Kidney (tissue), 14 donors: ENCODE measurements around the gene SMPD2. TPM values are rescaled to one million over a fixed set of nuclear protein-coding genes. Genes with fewer than 3 reads are reported as not detected.

ENCODE experiments used
- DNase-seq, 5 donors: peaks; one replicate each; pipeline ENCODE4 v3.0.0-alpha.2; 2013 to 2020
- FAIRE-seq: peaks from 2 replicates; lab custom pipeline; 2012; peaks lifted over from hg19 to GRCh38; lab: Jason Lieb, UNC
- H3K27ac ChIP-seq, 2 donors: one replicate each; pipeline ENCODE4 v1.7.0; 2013; ENCODE audit warnings: low read depth in 2 of 2, low read length in 2 of 2, inconsistent platforms in 1 of 2
- H3K27me3 ChIP-seq: one replicate; pipeline ENCODE4 v1.7.1; 2013; ENCODE audit warnings: low read length, inconsistent platforms; ENCODE audit not compliant: control insufficient read depth, insufficient read depth
- H3K36me3 ChIP-seq, 3 donors: one replicate each; pipeline versions ENCODE4 v1.7.0 to v1.7.1; 2013; ENCODE audit warnings: low read length in 3 of 3, control low read depth in 1 of 3, inconsistent platforms in 1 of 3; ENCODE audit not compliant: insufficient read depth in 3 of 3, control insufficient read depth in 2 of 3
- H3K4me1 ChIP-seq, 3 donors: one replicate each; pipeline versions ENCODE4 v1.7.0 to v1.7.1; 2013; ENCODE audit warnings: low read length in 3 of 3, inconsistent platforms in 1 of 3, low read depth in 1 of 3; ENCODE audit not compliant: control insufficient read depth in 2 of 3, insufficient read depth in 2 of 3
- H3K4me3 ChIP-seq, 3 donors: one replicate each; pipeline versions ENCODE4 v1.7.0 to v1.8.1; 2013; ENCODE audit warnings: low read length in 3 of 3, control low read depth in 1 of 3, inconsistent platforms in 1 of 3
- H3K9ac ChIP-seq, 3 donors: one replicate each; pipeline versions ENCODE4 v1.7.0 to v1.7.1; 2013; ENCODE audit warnings: low read length in 3 of 3, control low read depth in 1 of 3, inconsistent platforms in 1 of 3
- H3K9me3 ChIP-seq, 3 donors: one replicate each; pipeline versions ENCODE4 v1.7.0 to v1.7.1; 2013; ENCODE audit warnings: low read length in 3 of 3, control low read depth in 1 of 3, inconsistent platforms in 1 of 3; ENCODE audit not compliant: control insufficient read depth in 2 of 3, insufficient read depth in 1 of 3
- intact Hi-C: fragments of 100-400 bp; cut with DNase I; formaldehyde crosslinking; loops from one replicate; pipeline ENCODE4 v1.11.1; 2022
- polyA plus RNA-seq: library from polyadenylated mRNA; stranded (reverse); fragments of 350-450 nt; fragmentation: Illumina TruSeq; extraction: RNeasy Lipid Tissue Mini Kit (QIAGEN cat#74804); gene quantifications from one replicate; pipeline ENCODE4 v1.2.3, GENCODE V29; 2014; ENCODE audit warnings: low read depth, low replicate concordance; ENCODE audit not compliant: insufficient read depth
- total RNA-seq: library from RNA; stranded (reverse); fragmentation: NEBNext Ultra II Directional; extraction: Animal tissue kit (Norgen Biotek cat#: 25700); gene quantifications from one replicate; pipeline ENCODE4 v1.2.1, GENCODE V29; 2021
- TF ChIP-seq, protein P1 (sequence below): IDR thresholded peaks from 3 replicates; pipeline ENCODE4 v1.5.1; 2012; ENCODE audit warnings: mild to moderate bottlenecking, moderate library complexity, borderline replicate concordance; ENCODE audit not compliant: insufficient read depth; ENCODE audit errors: extremely low read depth
- donor health status: control.
- donor health status: control.
- donor health status: control.
- donor health status: control.
- donor health status: control.
- donor health status: DM: yes; HTN: yes; CAD: no.
- donor health status: Normal renal cell carcinoma (clear cell type).

SMPD2 gene
- total and polyA plus RNA-seq, 2 donors from 2014 or later: 14.7 to 17.4 TPM

- H3K36me3 ChIP-seq: peaks cover 0 to 3% (median 0%) of the 10 kb centered on the region in 3 donors
- peak overlapping the region in 2 of 3 donors; percentile 24 to 67 for H3K9ac ChIP-seq
- peak overlapping the region; percentile 38 to 67 (median 45) for H3K4me3 ChIP-seq
- H3K9me3 ChIP-seq: no peaks in the 10 kb centered on the region
- no peaks in the 10 kb centered on the region for H3K27me3 ChIP-seq
- peak in 1 of 5 donors; percentile 87 for DNase-seq
- peak overlapping the region; percentile 38 to 51 for H3K27ac ChIP-seq
- intact Hi-C loops: no loop called here
- TF ChIP-seq, protein P1, sequence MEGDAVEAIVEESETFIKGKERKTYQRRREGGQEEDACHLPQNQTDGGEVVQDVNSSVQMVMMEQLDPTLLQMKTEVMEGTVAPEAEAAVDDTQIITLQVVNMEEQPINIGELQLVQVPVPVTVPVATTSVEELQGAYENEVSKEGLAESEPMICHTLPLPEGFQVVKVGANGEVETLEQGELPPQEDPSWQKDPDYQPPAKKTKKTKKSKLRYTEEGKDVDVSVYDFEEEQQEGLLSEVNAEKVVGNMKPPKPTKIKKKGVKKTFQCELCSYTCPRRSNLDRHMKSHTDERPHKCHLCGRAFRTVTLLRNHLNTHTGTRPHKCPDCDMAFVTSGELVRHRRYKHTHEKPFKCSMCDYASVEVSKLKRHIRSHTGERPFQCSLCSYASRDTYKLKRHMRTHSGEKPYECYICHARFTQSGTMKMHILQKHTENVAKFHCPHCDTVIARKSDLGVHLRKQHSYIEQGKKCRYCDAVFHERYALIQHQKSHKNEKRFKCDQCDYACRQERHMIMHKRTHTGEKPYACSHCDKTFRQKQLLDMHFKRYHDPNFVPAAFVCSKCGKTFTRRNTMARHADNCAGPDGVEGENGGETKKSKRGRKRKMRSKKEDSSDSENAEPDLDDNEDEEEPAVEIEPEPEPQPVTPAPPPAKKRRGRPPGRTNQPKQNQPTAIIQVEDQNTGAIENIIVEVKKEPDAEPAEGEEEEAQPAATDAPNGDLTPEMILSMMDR: no peak
- FAIRE-seq: no peak
- H3K4me1 ChIP-seq: peaks cover 0 to 15% (median 11%) of the 10 kb centered on the region in 3 donors
Observed at GRCh38 chr6:109456111-109456583, 15.6 kb downstream of the SMPD2 start.

DNA sequence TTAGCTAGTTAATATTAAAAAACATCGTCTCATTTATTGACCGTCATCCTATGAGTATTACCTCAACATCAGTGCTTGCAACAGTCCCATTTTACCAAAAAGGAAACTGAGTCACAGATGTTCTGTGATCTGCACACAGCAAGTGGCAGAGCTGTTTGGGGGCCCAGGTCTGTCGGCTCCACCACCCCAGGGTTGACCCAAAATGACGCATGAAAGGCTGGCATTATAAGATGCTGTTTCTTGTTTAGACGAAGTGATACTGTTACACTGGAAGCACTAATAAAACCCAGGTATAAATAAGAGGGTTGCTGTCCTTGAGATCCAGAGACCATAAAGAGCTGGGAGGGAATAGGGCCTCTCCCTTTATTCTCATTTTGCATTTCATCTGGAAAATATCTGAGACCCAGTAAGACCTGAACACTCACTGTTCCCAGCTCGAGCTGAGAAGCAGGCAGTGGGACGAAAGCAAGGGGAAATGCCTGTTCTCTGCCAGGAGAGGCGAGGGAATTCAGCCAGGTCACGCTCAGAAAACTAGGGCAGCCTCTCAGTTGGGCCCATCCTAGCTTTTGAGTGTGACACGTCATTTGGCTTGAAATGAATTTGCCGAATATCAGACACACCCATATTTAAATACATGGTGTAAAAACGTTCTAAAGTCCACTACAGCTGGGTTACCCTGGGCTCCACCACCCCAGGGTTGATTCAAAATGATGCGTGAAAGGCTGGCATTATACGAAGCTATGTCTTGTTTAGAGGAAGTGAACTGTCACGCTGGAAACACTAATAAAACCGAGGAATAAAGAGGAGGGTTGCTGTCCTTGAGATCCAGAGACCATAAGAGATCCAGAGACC is 16.4 kb downstream of the SMPD2 start:
- peak overlapping the region in 2 of 3 donors; percentile 19 to 67 for H3K4me3 ChIP-seq
- FAIRE-seq: no peak
- no peaks in the 10 kb centered on the region for H3K9me3 ChIP-seq
- TF ChIP-seq, protein P1: no peak
- no peak overlapping the region for H3K9ac ChIP-seq
- H3K27ac ChIP-seq: peak overlapping the region; percentile 3 to 38
- peaks cover 0 to 2% (median 2%) of the 10 kb centered on the region in 3 donors for H3K36me3 ChIP-seq
- H3K4me1 ChIP-seq: peaks cover 0 to 15% (median 11%) of the 10 kb centered on the region in 3 donors
- no peaks in the 10 kb centered on the region for H3K27me3 ChIP-seq
- intact Hi-C loops: no loop called here
- DNase-seq: no peak

- Histone ChIP-seq H3K27ac (peak overlapping the region; percentile 3 to 38), H3K9ac (no peak overlapping the region), H3K4me1 (peaks cover 0 to 15% (median 11%) of the 10 kb centered on the region in 3 donors), H3K27me3 (no peaks in the 10 kb centered on the region), H3K4me3 (no peak overlapping the region), H3K36me3 (peaks cover 0 to 5% (median 2%) of the 10 kb centered on the region in 3 donors), H3K9me3 (no peaks in the 10 kb centered on the region)
- no peak for DNase-seq
- FAIRE-seq: no peak
- TF ChIP-seq, protein P1: no peak
- intact Hi-C loops: no loop called here
Observed at GRCh38 chr6:109457562-109457996, 17.1 kb downstream of the SMPD2 start.
